Esophagus muscularis mucosa (tissue), 3 donors: Measurements from ENCODE around the gene USP30.

Source experiments
- CTCF ChIP-seq, 3 experiments: fragments of 200-600 bp in 2 of 3; fragments of 450-650 bp in 1 of 3; sonication (generic) in 2 of 3; IDR thresholded peaks; one replicate each; pipeline ENCODE4 v1.5.1; 2017 to 2019; ENCODE audit warnings: antibody characterized with exemption in 3 of 3, mild to moderate bottlenecking in 2 of 3, moderate library complexity in 1 of 3
- POLR2AphosphoS5 ChIP-seq, 2 donors: sonication (generic); formaldehyde crosslinking; IDR thresholded peaks; one replicate each; pipeline ENCODE4 v1.6.1; 2017; ENCODE audit warnings: antibody characterized with exemption in 2 of 2

- no peak for TF ChIP-seq CTCF (IDR thresholded peaks at IDR 0.05)
- TF ChIP-seq POLR2AphosphoS5 (IDR thresholded peaks at IDR 0.05): no peak
Measured at GRCh38 chr12:109084425-109084824, 32.0 kb downstream of the USP30 start.
